K562 (cell line): ENCODE results near the gene TRAPPC13. TPM values are rescaled to one million over a fixed set of nuclear protein-coding genes. Genes with fewer than 3 reads are reported as not detected.

ENCODE experiments used
- ZNF384 ChIP-seq: IDR thresholded peaks from 2 replicates; pipeline ENCODE4 v1.6.1; 2012; ENCODE audit warnings: low read depth, low read length, improper control_type of control experiment
- polyA plus RNA-seq, 8 experiments: library from polyadenylated mRNA; depleted of rRNA in 4 of 8; stranded (reverse) in 5 of 8; unstranded in 3 of 8; fragments of >200 nt; fragmentation: Nextera tagmentation in 2 of 8; fragmentation: Illumina TruSeq in 1 of 8; extraction: Ambion mirVana in 2 of 8; extraction: Trizol in 1 of 8; gene quantifications; 2 replicates each; pipeline versions ENCODE4 v1.2.1 to v1.2.3, GENCODE V29; 2011 to 2014; ENCODE audit warnings: inconsistent platforms in 1 of 8, missing spikeins in 1 of 8
- total RNA-seq, 7 experiments: library from RNA; depleted of rRNA in 6 of 7; stranded (reverse); fragments of >200 nt in 6 of 7; fragmentation: Illumina TruSeq in 2 of 7; extraction: Trizol in 2 of 7; gene quantifications; 2 replicates each; pipeline versions ENCODE4 v1.2.1 to v1.2.3, GENCODE V29; 2011 to 2021; ENCODE audit warnings: low replicate concordance in 1 of 7
- TF ChIP-seq, protein P1 (sequence below): fragments of 450-650 bp; IDR thresholded peaks from 2 replicates; pipeline ENCODE4 v1.6.1; 2016; ENCODE audit warnings: mild to moderate bottlenecking, moderate library complexity

The TRAPPC13 gene
- total and polyA plus RNA-seq, 9 of the 15 experiments (the other 6 are each of a cell fraction or from before 2014, with no cell fraction given): 16.2 to 43.8 (median 24.0) TPM

DNA sequence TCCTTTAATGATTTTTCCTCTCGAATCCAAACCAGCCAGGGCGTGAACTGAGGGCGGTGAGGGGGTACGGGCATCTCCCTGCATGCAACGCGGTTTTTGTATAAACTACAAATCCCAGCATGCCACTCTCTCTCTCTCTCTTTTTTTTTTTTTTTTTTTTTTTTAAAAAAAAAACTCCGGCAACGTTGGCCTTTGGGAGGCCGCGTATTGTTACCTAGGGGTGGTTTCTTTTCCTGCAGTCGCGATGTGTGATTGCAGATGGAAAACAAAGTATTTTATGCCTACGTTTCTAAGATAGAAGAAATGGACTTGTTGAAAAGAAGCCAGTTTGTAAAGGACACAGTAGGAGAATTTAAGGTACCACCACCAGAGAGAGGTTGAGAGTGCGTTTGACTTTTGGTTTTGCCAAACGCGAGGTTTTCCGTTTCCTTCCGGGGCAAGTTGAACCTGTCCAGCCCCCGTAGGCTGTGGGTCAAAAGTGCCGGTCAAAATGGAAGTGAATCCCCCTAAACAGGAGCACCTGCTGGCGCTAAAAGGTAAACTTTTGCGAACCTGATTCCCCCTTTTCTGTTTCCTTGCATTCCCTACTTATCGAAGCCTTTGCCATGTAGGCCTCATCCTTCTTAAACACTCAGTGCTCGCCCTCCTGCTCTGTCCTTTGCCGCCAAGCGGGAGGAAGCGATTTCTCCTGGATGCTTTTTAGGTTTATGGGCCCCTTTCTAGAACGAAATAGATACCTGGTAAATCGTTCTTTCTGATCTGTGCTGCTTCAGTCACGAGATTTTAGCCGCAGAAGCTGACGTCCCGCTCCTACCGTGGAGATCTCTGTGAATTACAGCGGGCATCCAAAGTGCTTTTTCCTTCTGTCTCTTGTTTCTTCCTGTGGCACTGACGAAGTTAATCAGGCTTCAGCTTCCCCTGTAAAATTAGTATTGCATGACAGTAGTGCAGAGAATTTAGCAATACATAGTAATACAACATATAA is at the start of gene TRAPPC13, which contains the start of gene SHLD3 (continued):
- TF ChIP-seq, protein P1, sequence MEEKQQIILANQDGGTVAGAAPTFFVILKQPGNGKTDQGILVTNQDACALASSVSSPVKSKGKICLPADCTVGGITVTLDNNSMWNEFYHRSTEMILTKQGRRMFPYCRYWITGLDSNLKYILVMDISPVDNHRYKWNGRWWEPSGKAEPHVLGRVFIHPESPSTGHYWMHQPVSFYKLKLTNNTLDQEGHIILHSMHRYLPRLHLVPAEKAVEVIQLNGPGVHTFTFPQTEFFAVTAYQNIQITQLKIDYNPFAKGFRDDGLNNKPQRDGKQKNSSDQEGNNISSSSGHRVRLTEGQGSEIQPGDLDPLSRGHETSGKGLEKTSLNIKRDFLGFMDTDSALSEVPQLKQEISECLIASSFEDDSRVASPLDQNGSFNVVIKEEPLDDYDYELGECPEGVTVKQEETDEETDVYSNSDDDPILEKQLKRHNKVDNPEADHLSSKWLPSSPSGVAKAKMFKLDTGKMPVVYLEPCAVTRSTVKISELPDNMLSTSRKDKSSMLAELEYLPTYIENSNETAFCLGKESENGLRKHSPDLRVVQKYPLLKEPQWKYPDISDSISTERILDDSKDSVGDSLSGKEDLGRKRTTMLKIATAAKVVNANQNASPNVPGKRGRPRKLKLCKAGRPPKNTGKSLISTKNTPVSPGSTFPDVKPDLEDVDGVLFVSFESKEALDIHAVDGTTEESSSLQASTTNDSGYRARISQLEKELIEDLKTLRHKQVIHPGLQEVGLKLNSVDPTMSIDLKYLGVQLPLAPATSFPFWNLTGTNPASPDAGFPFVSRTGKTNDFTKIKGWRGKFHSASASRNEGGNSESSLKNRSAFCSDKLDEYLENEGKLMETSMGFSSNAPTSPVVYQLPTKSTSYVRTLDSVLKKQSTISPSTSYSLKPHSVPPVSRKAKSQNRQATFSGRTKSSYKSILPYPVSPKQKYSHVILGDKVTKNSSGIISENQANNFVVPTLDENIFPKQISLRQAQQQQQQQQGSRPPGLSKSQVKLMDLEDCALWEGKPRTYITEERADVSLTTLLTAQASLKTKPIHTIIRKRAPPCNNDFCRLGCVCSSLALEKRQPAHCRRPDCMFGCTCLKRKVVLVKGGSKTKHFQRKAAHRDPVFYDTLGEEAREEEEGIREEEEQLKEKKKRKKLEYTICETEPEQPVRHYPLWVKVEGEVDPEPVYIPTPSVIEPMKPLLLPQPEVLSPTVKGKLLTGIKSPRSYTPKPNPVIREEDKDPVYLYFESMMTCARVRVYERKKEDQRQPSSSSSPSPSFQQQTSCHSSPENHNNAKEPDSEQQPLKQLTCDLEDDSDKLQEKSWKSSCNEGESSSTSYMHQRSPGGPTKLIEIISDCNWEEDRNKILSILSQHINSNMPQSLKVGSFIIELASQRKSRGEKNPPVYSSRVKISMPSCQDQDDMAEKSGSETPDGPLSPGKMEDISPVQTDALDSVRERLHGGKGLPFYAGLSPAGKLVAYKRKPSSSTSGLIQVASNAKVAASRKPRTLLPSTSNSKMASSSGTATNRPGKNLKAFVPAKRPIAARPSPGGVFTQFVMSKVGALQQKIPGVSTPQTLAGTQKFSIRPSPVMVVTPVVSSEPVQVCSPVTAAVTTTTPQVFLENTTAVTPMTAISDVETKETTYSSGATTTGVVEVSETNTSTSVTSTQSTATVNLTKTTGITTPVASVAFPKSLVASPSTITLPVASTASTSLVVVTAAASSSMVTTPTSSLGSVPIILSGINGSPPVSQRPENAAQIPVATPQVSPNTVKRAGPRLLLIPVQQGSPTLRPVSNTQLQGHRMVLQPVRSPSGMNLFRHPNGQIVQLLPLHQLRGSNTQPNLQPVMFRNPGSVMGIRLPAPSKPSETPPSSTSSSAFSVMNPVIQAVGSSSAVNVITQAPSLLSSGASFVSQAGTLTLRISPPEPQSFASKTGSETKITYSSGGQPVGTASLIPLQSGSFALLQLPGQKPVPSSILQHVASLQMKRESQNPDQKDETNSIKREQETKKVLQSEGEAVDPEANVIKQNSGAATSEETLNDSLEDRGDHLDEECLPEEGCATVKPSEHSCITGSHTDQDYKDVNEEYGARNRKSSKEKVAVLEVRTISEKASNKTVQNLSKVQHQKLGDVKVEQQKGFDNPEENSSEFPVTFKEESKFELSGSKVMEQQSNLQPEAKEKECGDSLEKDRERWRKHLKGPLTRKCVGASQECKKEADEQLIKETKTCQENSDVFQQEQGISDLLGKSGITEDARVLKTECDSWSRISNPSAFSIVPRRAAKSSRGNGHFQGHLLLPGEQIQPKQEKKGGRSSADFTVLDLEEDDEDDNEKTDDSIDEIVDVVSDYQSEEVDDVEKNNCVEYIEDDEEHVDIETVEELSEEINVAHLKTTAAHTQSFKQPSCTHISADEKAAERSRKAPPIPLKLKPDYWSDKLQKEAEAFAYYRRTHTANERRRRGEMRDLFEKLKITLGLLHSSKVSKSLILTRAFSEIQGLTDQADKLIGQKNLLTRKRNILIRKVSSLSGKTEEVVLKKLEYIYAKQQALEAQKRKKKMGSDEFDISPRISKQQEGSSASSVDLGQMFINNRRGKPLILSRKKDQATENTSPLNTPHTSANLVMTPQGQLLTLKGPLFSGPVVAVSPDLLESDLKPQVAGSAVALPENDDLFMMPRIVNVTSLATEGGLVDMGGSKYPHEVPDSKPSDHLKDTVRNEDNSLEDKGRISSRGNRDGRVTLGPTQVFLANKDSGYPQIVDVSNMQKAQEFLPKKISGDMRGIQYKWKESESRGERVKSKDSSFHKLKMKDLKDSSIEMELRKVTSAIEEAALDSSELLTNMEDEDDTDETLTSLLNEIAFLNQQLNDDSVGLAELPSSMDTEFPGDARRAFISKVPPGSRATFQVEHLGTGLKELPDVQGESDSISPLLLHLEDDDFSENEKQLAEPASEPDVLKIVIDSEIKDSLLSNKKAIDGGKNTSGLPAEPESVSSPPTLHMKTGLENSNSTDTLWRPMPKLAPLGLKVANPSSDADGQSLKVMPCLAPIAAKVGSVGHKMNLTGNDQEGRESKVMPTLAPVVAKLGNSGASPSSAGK: 0 out of 2 replicates have a peak, but pooled peaks have one; percentile 8
- peak; percentile 99 for TF ChIP-seq ZNF384
